Colonic mucosa (tissue), 4 donors: ENCODE measurements around the gene KDSR. TPM values are rescaled to one million over a fixed set of nuclear protein-coding genes. Genes with fewer than 3 reads are reported as not detected.

Experiments
- DNase-seq: peaks from one replicate; pipeline ENCODE4 v3.0.0-alpha.2; 2020
- H3K27ac ChIP-seq: fragments of 200-600 bp; one replicate; pipeline ENCODE4 v1.8.0; 2021
- H3K27me3 ChIP-seq: fragments of 200-600 bp; one replicate; pipeline ENCODE4 v1.8.0; 2021
- H3K36me3 ChIP-seq: fragments of 200-600 bp; one replicate; pipeline ENCODE4 v1.8.0; 2021
- H3K4me1 ChIP-seq: fragments of 200-600 bp; one replicate; pipeline ENCODE4 v1.8.0; 2021; ENCODE audit warnings: mild to moderate bottlenecking
- H3K4me3 ChIP-seq: fragments of 200-600 bp; one replicate; pipeline ENCODE4 v1.8.0; 2021
- H3K9ac ChIP-seq, 2 donors: one replicate each; pipeline ENCODE4 v1.7.0; 2013; ENCODE audit warnings: control low read depth in 2 of 2, low read depth in 2 of 2, low read length in 2 of 2
- H3K9me3 ChIP-seq: fragments of 200-600 bp; one replicate; pipeline ENCODE4 v1.8.0; 2021
- CTCF ChIP-seq: fragments of 200-600 bp; IDR thresholded peaks from one replicate; pipeline ENCODE4 v1.8.0; 2022; ENCODE audit warnings: antibody characterized with exemption, mild to moderate bottlenecking
- intact Hi-C: fragments of 100-400 bp; cut with DNase I; formaldehyde crosslinking; loops from one replicate; pipeline ENCODE4 v1.14.1; 2022
- total RNA-seq, 2 donors: library from RNA; stranded (reverse); fragmentation: NEBNext Ultra II Directional in 1 of 2; extraction: Animal tissue kit (Norgen Biotek cat#: 25700) in 1 of 2; gene quantifications; one replicate each; pipeline ENCODE4 v1.2.1, GENCODE V29; 2021
- donor health status: healthy.
- donor health status: DM: no; HTN: no; CAD: no.
- donor health status: DM: no; HTN: no; CAD: no.

Gene KDSR
- total RNA-seq, 2 donors from 2014 or later = 32.8 to 55.3 TPM

DNA sequence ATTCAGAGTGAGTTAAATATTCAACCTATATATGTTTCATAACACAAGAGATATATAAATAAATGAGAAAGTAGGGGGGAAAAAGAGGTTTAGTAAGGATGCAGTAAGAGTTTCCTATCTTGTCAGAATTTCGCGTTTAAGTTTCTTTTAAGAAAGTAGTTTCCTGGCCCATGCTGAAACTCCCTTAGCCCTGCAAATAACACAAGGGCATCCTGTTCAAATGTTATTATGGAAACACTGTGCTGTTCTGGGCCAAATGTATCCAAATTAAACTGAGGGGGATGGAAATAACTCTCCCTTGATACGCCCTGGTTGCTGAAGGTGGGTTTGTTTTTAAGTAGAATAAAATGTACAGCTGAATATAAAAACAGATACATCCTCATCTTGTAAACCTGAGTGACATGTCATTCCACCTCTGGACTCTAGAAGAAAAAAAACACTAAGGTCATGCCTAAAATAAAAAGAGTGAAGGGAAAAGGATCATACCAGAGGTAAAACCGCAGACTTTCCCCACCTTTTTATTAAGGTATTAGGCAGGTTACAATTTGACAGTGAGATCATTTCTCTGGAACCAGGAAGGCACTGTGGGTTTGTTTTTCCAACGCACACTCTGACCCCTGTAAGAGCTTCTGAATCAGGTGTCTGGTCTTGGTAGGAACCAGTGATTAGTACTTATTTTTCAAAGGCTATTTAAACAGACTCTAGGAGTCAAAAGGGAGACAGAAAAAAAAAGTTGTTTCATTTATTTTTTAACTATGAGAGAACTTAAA lies 64.2 kb downstream of the KDSR start:
- TF ChIP-seq CTCF = no peak
- H3K27ac ChIP-seq = peak overlapping the region; percentile 14
- intact Hi-C loops = no loop called here

DNA sequence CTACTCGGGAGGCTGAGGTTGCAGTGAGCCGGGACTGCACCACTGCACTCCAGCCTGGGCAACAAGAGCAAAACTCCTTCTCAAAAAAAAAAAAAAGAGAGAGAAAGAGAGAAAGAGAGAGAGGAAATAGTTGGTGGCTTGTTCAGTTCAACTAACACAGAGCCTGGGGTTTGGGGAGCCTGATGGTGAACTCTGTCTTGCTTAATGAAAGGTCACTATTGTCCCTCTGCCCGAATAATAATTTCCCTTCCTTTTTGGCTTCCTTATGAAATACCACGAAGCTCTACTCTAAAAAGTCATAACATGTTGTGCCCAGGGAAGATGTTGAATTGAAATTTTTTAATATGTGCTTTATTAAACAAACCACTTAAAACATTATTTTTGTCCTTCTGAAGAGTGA lies 64.8 kb downstream of the KDSR start:
- Histone ChIP-seq H3K4me3 (no peak overlapping the region), H3K27ac (peak overlapping the region; percentile 14), H3K36me3 (no peaks in the 10 kb centered on the region), H3K9me3 (no peaks in the 10 kb centered on the region), H3K4me1 (no peaks in the 10 kb centered on the region), H3K27me3 (no peaks in the 10 kb centered on the region), H3K9ac (no peak overlapping the region)
- no peak for TF ChIP-seq CTCF
- intact Hi-C loops = no loop called here
- no peak for DNase-seq

More for the DNA sequence above, 64.2 kb downstream of the KDSR start:
- Histone ChIP-seq H3K9me3 (no peaks in the 10 kb centered on the region), H3K36me3 (no peaks in the 10 kb centered on the region), H3K27me3 (no peaks in the 10 kb centered on the region), H3K4me1 (no peaks in the 10 kb centered on the region), H3K4me3 (no peak overlapping the region), H3K9ac (no peak overlapping the region)
- DNase-seq = no peak

GRCh38 chr18:63301434-63301833 lies 65.6 kb downstream of the KDSR start:
- DNase-seq = no peak
- Histone ChIP-seq H3K4me3 (no peak overlapping the region), H3K36me3 (no peaks in the 10 kb centered on the region), H3K27ac (peak overlapping the region; percentile 14), H3K4me1 (no peaks in the 10 kb centered on the region), H3K27me3 (no peaks in the 10 kb centered on the region), H3K9ac (no peak overlapping the region), H3K9me3 (no peaks in the 10 kb centered on the region)
- intact Hi-C loops = no loop called here
- TF ChIP-seq CTCF = no peak

GRCh38 chr18:63299837-63300745 lies 66.9 kb downstream of the KDSR start:
- Histone ChIP-seq H3K4me3 (no peak overlapping the region), H3K4me1 (no peaks in the 10 kb centered on the region), H3K9ac (no peak overlapping the region), H3K27me3 (no peaks in the 10 kb centered on the region), H3K27ac (peak overlapping the region; percentile 19), H3K36me3 (no peaks in the 10 kb centered on the region), H3K9me3 (no peaks in the 10 kb centered on the region)
- DNase-seq = no peak
- TF ChIP-seq CTCF = no peak
- intact Hi-C loops = no loop called here

GRCh38 chr18:63298400-63299365 lies 68.3 kb downstream of the KDSR start:
- intact Hi-C loops = no loop called here
- Histone ChIP-seq H3K4me1 (no peaks in the 10 kb centered on the region), H3K9ac (no peak overlapping the region)

More at GRCh38 chr18:63298400-63299365, 68.3 kb downstream of the KDSR start:
- TF ChIP-seq CTCF = no peak
- no peak overlapping the region for H3K27ac ChIP-seq
- no peaks in the 10 kb centered on the region for H3K36me3 ChIP-seq
- no peaks in the 10 kb centered on the region for H3K9me3 ChIP-seq
- H3K27me3 ChIP-seq = no peaks in the 10 kb centered on the region
- H3K4me3 ChIP-seq = no peak overlapping the region
- no peak for DNase-seq
